T-helper 1 cell (primary cell): Measurements from ENCODE around the gene PBRM1.
A peak's percentile ranks its signal among the peaks of the same experiment; 100 is the strongest.
"Not testable (repeated sequence)": the region's sequence is repeated elsewhere in the genome, so short reads cannot be mapped to it uniquely, and the experiment has no call there.

Source experiments
- DNase-seq, 5 donors: peaks; one replicate each; pipeline ENCODE4 v3.0.0-alpha.2; 2012 to 2020
- total RNA-seq, 4 donors: gene quantifications; one replicate each; lab custom pipeline; 2026; lab: John Stamatoyannopoulos, UW

Gene PBRM1
- 115 to 160 (median 153) reads per million in 4 donors for total RNA-seq

GRCh38 chr3:52685709-52686691 is at the start of gene PBRM1, which contains the start of gene GNL3:
Gene PBRM1, minus strand, starts transcription at chr3:52685913.
Gene GNL3, plus strand, starts transcription at chr3:52686032. Its CDS starts 61 bp downstream, at chr3:52686093.
- DNase-seq: peak; percentile 88 to 98 (median 89)

- no peak for DNase-seq
Measured at GRCh38 chr3:52733256-52733891, 47.7 kb upstream of the PBRM1 start.

GRCh38 chr3:52731590-52731989 is 45.9 kb upstream of the PBRM1 start:
- DNase-seq: no peak

- DNase-seq: no peak
Measured at GRCh38 chr3:52730681-52731080, 45.0 kb upstream of the PBRM1 start.

- DNase-seq: not testable (repeated sequence)
Measured at GRCh38 chr3:52728753-52729152, 43.0 kb upstream of the PBRM1 start.

- no peak for DNase-seq
Measured at GRCh38 chr3:52724511-52724910, 38.8 kb upstream of the PBRM1 start.

GRCh38 chr3:52723935-52724334 is 38.2 kb upstream of the PBRM1 start:
- no peak for DNase-seq

- no peak for DNase-seq
Measured at GRCh38 chr3:52722491-52722890, 36.8 kb upstream of the PBRM1 start.

GRCh38 chr3:52721730-52722008 is 36.0 kb upstream of the PBRM1 start:
- DNase-seq: no peak

- peak in 1 of 5 donors; percentile 68 for DNase-seq
Measured at GRCh38 chr3:52721002-52721729, 35.5 kb upstream of the PBRM1 start.

GRCh38 chr3:52719618-52720017 is 33.9 kb upstream of the PBRM1 start:
- DNase-seq: no peak

GRCh38 chr3:52715714-52716305 is 30.1 kb upstream of the PBRM1 start:
- no peak for DNase-seq

- DNase-seq: no peak
Measured at GRCh38 chr3:52714335-52715302, 28.9 kb upstream of the PBRM1 start.

GRCh38 chr3:52712291-52713212 is 26.8 kb upstream of the PBRM1 start:
- no peak for DNase-seq

- no peak for DNase-seq
Measured at GRCh38 chr3:52710512-52710911, 24.8 kb upstream of the PBRM1 start.

- no peak for DNase-seq
Measured at GRCh38 chr3:52707585-52707984, 21.9 kb upstream of the PBRM1 start.

GRCh38 chr3:52705688-52706686 is 20.3 kb upstream of the PBRM1 start, which contains the start of the genes GLT8D1 and SPCS1:
Gene GLT8D1, minus strand, starts transcription at chr3:52705791. Its CDS starts 5,331 bp downstream, at chr3:52700460.
Gene SPCS1, plus strand, starts transcription at chr3:52706106. Its CDS starts 141 bp downstream, at chr3:52706247.
- peak; percentile 72 to 92 (median 79) for DNase-seq

- no peak for DNase-seq
Measured at GRCh38 chr3:52705438-52705687, 19.6 kb upstream of the PBRM1 start.
